ENCODE measurements around the gene ATE1. TPM values are rescaled to one million over a fixed set of nuclear protein-coding genes. Genes with fewer than 3 reads are reported as not detected.

The ATE1 gene
- total RNA-seq, 1 donor from 2014 or later, result 35.4 TPM

DNA sequence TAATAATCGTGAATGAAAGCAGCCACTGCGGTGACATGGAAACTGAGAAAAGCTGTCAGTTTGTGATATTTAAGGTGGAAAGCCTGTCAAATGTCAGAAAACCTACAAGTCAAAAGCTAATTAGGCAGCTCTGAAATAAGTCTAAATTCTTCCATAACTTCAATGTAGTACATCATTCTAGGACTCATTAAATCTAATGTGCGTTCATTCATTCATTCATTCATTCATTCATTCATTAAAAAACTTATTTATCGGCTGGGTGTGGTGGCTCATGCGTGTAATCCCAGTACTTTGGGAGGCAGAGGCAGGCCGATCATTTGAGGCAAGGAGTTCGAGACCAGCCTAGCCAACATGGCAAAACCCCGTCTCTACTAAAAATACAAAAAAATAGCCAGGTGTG lies 79.7 kb downstream of the ATE1 start:
- Mint-ChIP-seq H3K27me3 (no peaks in the 10 kb centered on the region), H3K9me3 (no peaks in the 10 kb centered on the region), H3K4me1 (ENCODE audit: unreplicated experiment) (peaks cover 10% of the 10 kb centered on the region), H3K4me3 (no peak overlapping the region), H3K36me3 (peaks cover 44% of the 10 kb centered on the region), H3K27ac (no peak overlapping the region)
- TF ChIP-seq, protein P1, sequence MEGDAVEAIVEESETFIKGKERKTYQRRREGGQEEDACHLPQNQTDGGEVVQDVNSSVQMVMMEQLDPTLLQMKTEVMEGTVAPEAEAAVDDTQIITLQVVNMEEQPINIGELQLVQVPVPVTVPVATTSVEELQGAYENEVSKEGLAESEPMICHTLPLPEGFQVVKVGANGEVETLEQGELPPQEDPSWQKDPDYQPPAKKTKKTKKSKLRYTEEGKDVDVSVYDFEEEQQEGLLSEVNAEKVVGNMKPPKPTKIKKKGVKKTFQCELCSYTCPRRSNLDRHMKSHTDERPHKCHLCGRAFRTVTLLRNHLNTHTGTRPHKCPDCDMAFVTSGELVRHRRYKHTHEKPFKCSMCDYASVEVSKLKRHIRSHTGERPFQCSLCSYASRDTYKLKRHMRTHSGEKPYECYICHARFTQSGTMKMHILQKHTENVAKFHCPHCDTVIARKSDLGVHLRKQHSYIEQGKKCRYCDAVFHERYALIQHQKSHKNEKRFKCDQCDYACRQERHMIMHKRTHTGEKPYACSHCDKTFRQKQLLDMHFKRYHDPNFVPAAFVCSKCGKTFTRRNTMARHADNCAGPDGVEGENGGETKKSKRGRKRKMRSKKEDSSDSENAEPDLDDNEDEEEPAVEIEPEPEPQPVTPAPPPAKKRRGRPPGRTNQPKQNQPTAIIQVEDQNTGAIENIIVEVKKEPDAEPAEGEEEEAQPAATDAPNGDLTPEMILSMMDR (conservative IDR thresholded peaks at IDR 0.05), result no peak
- no peak for DNase-seq (ENCODE audit: extremely low spot score, unreplicated experiment)

DNA sequence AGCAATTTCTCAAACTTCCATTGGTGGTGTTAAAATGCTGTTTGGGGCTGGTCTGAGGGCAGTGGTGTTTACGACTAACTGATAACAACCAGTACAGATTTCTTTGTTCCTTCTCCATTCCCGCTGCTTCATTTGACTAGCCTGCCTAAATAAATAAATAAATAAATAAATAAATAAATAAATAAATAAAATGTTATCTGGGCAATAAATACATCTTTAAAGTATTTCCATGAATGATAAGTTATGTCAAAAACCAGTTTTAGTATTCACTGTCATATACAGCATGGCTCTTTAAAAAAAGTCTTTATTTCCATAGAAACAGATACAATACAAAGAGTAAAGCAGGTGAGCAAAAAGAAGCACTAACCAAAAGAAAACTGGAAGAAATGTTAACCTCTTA lies 81.3 kb downstream of the ATE1 start:
- TF ChIP-seq, protein P1 (conservative IDR thresholded peaks at IDR 0.05), result no peak
- Mint-ChIP-seq H3K4me1 (ENCODE audit: unreplicated experiment) (peaks cover 4% of the 10 kb centered on the region), H3K4me3 (no peak overlapping the region), H3K36me3 (peaks cover 48% of the 10 kb centered on the region), H3K27ac (no peak overlapping the region), H3K27me3 (no peaks in the 10 kb centered on the region), H3K9me3 (no peaks in the 10 kb centered on the region)
- DNase-seq (ENCODE audit: extremely low spot score, unreplicated experiment), result no peak

DNA sequence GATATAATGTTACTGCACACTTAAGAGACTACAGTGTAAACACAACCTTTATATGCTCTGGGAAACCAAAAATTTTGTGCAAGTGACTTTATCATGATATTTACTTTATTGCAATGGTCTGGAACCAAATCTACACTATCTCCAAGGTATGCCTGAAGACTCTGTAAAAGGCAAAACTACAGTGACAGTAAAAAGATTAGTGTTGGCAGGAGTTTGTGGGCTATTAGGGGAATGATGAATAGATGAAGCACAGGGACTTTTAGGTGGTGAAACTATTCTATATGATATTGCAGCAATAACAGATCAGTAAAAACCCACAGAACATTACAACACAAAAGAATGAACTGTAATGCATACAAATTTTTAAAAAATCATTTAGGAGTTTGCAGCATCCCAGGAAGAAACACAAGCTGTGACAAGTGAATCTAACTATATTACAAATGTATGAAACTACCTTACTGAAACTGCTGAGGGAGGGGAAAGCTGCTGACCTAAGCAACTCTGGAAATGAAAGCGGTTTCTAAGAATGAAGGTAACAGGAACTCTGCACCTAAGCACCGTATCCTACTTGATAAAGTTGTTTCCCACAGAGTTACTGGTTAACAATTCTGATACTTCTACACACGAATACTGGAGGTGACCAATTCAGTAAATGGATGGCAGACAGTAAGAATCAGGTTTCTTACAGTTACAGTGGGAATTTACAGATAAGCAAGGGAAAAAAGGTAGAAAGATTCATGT lies 82.6 kb downstream of the ATE1 start:
- no peaks in the 10 kb centered on the region for H3K9me3 Mint-ChIP-seq
- H3K27ac Mint-ChIP-seq, result no peak overlapping the region
- H3K27me3 Mint-ChIP-seq, result no peaks in the 10 kb centered on the region
- no peak overlapping the region for H3K4me3 Mint-ChIP-seq
- H3K4me1 Mint-ChIP-seq (ENCODE audit: unreplicated experiment), result peaks cover 4% of the 10 kb centered on the region
- TF ChIP-seq, protein P1 (conservative IDR thresholded peaks at IDR 0.05), result no peak
- H3K36me3 Mint-ChIP-seq, result peaks cover 44% of the 10 kb centered on the region
- DNase-seq (ENCODE audit: extremely low spot score, unreplicated experiment), result no peak

DNA sequence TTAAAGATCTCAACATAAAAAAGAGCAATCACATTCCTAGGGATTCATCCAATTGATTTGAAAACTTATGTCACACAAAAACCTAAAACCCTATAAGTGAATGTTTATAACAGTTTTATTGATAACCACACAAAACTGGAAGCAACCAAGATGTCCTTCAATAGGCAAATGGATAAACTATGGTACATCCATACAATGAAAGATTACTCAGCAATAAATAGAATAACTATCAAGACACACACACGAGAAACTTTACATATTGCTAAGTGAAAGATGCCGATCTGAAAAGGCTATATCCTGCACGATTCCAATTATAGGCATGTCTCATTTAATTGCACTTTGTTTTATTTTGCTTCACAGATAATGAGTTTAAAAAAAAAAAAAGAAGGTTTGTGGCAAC lies 83.3 kb downstream of the ATE1 start:
- Mint-ChIP-seq H3K4me3 (no peak overlapping the region), H3K36me3 (peaks cover 38% of the 10 kb centered on the region), H3K27ac (no peak overlapping the region), H3K9me3 (no peaks in the 10 kb centered on the region), H3K4me1 (ENCODE audit: unreplicated experiment) (peaks cover 4% of the 10 kb centered on the region), H3K27me3 (no peaks in the 10 kb centered on the region)
- TF ChIP-seq, protein P1 (conservative IDR thresholded peaks at IDR 0.05), result no peak
- DNase-seq (ENCODE audit: extremely low spot score, unreplicated experiment), result no peak

DNA sequence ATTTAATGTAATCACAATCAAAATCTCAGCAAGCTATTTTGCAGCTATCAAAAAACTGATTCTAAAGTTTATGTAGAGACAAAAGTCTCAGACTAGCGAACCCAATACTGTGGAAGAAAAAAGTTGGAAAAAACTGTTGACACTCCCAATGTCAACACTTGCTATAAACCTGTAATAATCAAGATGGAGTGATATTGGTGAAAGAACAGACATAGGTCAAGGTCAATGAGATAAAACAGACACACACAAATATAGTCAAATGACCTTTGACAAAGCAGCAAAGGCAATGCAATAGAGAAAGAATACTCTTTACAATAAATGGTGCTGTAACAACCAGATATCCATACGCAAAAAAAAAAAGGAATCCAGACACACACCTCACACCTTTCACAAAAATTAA lies 84.5 kb downstream of the ATE1 start:
- H3K9me3 Mint-ChIP-seq, result no peaks in the 10 kb centered on the region
- no peak for DNase-seq (ENCODE audit: extremely low spot score, unreplicated experiment)
- H3K27ac Mint-ChIP-seq, result no peak overlapping the region
- no peaks in the 10 kb centered on the region for H3K27me3 Mint-ChIP-seq
- H3K36me3 Mint-ChIP-seq, result peaks cover 34% of the 10 kb centered on the region
- peaks cover 6% of the 10 kb centered on the region for H3K4me1 Mint-ChIP-seq (ENCODE audit: unreplicated experiment)
- TF ChIP-seq, protein P1 (conservative IDR thresholded peaks at IDR 0.05), result no peak
- no peak overlapping the region for H3K4me3 Mint-ChIP-seq
